Brain microvascular endothelial cell (primary cell): ENCODE measurements around the gene SDHA.

ENCODE experiments used
- DNase-seq: peaks from one replicate; pipeline ENCODE4 v3.0.0-alpha.2; 2020
- H3K27ac ChIP-seq: fragments of 250-450 bp; sonication (Bioruptor Pico); 2 replicates; pipeline ENCODE4 v1.5.1; 2020; ENCODE audit warnings: mild to moderate bottlenecking, moderate library complexity
- H3K27me3 ChIP-seq: fragments of 250-450 bp; sonication (Bioruptor Pico); replicated peaks from 2 replicates; pipeline ENCODE4 v1.5.1; 2020; ENCODE audit warnings: mild to moderate bottlenecking
- H3K36me3 ChIP-seq: fragments of 250-450 bp; sonication (Bioruptor Pico); replicated peaks from 2 replicates; pipeline ENCODE4 v1.5.1; 2020; ENCODE audit warnings: mild to moderate bottlenecking
- H3K4me3 ChIP-seq: 2 replicates; pipeline ENCODE4 v1.5.1; 2011; ENCODE audit warnings: low read depth, mild to moderate bottlenecking, control low read depth, low read length, moderate library complexity
- CTCF ChIP-seq: IDR thresholded peaks from 2 replicates; pipeline ENCODE4 v1.5.1; 2011; ENCODE audit warnings: low read depth, mild to moderate bottlenecking, moderate library complexity, low read length, control low read depth, inconsistent platforms; ENCODE audit errors: missing control alignments
- in situ Hi-C: cut with HindIII; loops from 2 replicates; pipeline ENCODE4 v1.10.0; 2017; ENCODE audit warnings: low sequenced_read_pairs, low pct_ligation_motif_present

Gene SDHA

DNA sequence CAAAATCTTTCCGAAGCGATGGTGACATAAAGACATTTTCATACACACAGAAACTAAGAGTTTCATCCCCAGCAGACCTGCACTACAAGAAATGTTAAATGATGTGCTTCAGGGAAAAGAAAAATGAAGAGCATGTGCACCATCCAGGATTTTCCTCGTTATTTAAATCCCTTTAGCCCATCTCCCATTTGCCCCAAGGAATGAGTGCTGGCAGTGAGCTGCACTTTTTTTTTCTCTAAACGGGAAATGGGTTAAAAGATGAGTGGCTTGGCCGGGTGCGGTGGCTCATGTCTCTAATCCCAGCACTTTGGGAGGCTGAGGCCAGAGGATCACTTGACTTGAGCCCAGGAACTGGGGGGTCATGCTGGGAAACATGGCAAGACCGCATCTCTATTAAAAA lies 33.6 kb upstream of the SDHA start:
- H3K4me3 ChIP-seq: no peak overlapping the region
- H3K27ac ChIP-seq: no peak overlapping the region
- in situ Hi-C loops: no loop called here
- TF ChIP-seq CTCF: no peak
- H3K27me3 ChIP-seq: no peaks in the 10 kb centered on the region
- DNase-seq: no peak
- no peaks in the 10 kb centered on the region for H3K36me3 ChIP-seq

- in situ Hi-C loops: no loop called here
- TF ChIP-seq CTCF: no peak
- H3K4me3 ChIP-seq: no peak overlapping the region
- H3K27ac ChIP-seq: no peak overlapping the region
- DNase-seq: no peak
- H3K36me3 ChIP-seq: no peaks in the 10 kb centered on the region
- H3K27me3 ChIP-seq: peaks cover 2% of the 10 kb centered on the region
Measured at GRCh38 chr5:185095-186070, 32.7 kb upstream of the SDHA start.

DNA sequence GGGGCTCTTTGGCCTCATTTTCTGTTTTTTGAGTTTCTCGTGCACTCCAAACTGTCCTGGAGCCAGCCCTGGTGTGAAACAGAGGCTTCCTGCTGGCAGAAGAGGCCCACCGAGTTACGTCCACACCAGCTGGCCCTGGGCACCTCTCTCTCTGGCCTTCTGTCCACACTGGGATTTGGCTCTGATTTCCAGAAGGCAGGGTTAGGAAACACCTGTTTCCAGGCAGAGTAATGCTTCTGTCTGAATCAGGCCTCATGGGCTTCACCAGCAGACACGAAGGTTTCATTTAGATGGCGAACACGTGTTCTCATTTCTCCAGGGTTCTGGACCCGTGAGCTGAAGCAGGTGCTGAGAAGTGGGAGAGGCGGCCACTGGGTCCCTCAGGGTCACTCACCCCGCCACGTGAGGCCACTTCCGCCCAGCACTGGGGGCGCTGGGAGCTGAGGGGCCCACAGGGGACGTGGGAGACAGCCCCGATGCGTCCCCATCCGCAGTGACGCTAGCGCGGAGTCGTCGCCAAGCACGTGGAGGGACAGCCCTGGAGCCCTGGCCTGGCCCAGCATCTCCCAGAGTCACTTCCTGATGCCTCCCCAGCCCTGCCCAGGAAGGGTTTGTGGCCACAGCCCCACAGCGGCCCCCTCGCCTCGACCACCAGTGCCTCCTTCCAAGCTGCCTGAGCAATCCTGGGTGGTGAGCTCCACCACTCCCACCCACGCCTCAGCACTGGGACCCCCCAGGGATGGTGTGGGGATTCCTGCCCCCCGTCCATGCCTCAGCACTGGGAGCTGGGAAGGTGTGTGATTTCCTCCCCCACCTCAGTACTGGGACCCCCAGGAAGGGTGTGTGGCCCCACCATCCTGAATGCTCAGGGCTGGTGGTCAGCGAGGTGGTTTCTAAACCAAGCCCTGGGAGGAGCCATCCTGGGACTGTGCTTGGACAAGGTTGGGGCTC lies 31.8 kb upstream of the SDHA start:
- no peak for TF ChIP-seq CTCF
- H3K27ac ChIP-seq: no peak overlapping the region
- peaks cover 8% of the 10 kb centered on the region for H3K27me3 ChIP-seq
- H3K36me3 ChIP-seq: no peaks in the 10 kb centered on the region
- no peak overlapping the region for H3K4me3 ChIP-seq
- DNase-seq: no peak
- in situ Hi-C loops: no loop called here

DNA sequence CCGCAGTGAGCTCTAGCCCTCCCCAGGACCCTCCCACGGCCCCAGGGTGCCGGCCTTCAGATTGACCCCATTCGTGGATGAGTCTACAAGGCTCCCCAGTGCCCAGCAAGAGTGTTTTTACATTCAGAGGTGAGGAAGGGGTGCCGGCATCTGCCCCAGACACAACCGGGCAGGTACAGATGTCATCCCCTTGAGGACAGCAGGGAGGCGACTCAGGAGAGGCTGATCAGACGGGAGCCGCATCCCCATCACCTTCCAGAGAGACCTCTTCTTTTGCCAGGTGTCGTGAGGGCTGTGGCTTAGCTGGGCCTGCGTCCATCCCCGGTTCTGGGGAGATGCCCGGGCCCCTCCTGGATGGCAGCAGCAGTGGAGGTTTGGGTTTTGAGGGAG lies 31.1 kb upstream of the SDHA start:
- in situ Hi-C loops: no loop called here
- no peak for DNase-seq
- H3K27me3 ChIP-seq: peaks cover 15% of the 10 kb centered on the region

More for the DNA sequence above, 31.1 kb upstream of the SDHA start:
- Histone ChIP-seq H3K36me3 (no peaks in the 10 kb centered on the region), H3K27ac (no peak overlapping the region), H3K4me3 (no peak overlapping the region)
- no peak for TF ChIP-seq CTCF
